ENCODE data around the gene LINGO1. TPM values are rescaled to one million over a fixed set of nuclear protein-coding genes. Genes with fewer than 3 reads are reported as not detected.

The LINGO1 gene
- polyA plus RNA-seq, 3 donors = not detected

DNA sequence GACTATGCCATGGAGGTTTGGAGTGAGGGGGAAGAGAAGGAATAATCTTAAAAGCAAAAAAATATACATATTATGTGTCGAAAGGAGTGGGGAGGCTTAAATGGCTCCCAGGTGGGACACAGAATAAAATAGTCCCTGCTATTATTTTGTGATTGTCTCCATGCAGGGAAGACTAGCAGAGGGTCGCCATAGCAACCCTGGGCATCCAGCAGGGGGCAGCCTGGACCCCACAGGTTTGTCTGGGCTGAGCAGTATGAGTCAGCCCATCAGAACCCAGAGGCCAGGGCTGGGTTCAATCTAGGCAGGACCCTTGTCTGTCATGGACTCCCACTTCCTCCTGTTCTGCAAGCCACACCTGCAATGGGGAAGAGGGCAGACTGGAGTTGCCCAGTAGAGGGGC, 17.6 kb upstream of the LINGO1 start:
- Mint-ChIP-seq H3K27me3 (ENCODE audit: low read depth in 3 of 3) (peaks cover 7 to 15% (median 9%) of the 10 kb centered on the region in 3 donors), H3K36me3 (no peaks in the 10 kb centered on the region), H3K4me3 (no peak overlapping the region), H3K4me1 (peaks cover under 1% of the 10 kb centered on the region), H3K27ac (peak overlapping the region in 1 of 7 donors; percentile 36), H3K9me3 (peaks cover 3 to 8% (median 5%) of the 10 kb centered on the region in 7 donors)
- no peaks in the 10 kb centered on the region for H3K36me3 ChIP-seq (replicated peaks in 1 of 2; ENCODE audit: control insufficient read depth in 1 of 2, insufficient read depth in 2 of 2, low read length in 2 of 2)
- H3K9me3 ChIP-seq (replicated peaks in 1 of 2; ENCODE audit: control insufficient read depth in 1 of 2, insufficient read depth in 1 of 2, low read length in 2 of 2) = peaks cover 0 to 7% of the 10 kb centered on the region in 2 donors
- H3K79me2 ChIP-seq (ENCODE audit: insufficient read depth, low read length) = no peaks in the 10 kb centered on the region
- H3K9ac ChIP-seq (ENCODE audit: insufficient read depth, low read length, poor library complexity, severe bottlenecking) = no peak overlapping the region
- H2AFZ ChIP-seq (ENCODE audit: insufficient read depth, low read depth, low read length, poor library complexity, severe bottlenecking) = no peak overlapping the region
- intact Hi-C loops (cut with micrococcal nuclease) = no loop called here
- H3K4me1 ChIP-seq (ENCODE audit: control insufficient read depth in 1 of 2, insufficient read depth in 2 of 2, low read length in 2 of 2) = no peaks in the 10 kb centered on the region
- WGBS (ENCODE audit: insufficient coverage) = 43% methylated on average over 1 of the region's 2 CpGs
- no peak overlapping the region for H3K4me3 ChIP-seq (replicated peaks in 1 of 3; ENCODE audit: low read depth in 2 of 3, low read length in 3 of 3)
- no peak overlapping the region for H3K27ac ChIP-seq (ENCODE audit: low read depth in 1 of 2, low read length in 2 of 2)
- no peaks in the 10 kb centered on the region for H3K27me3 ChIP-seq (ENCODE audit: control insufficient read depth in 2 of 2, insufficient read depth in 2 of 2, low read length in 2 of 2)
- no peak overlapping the region for H3K4me2 ChIP-seq (replicated peaks; ENCODE audit: extremely low read depth, low read length, poor library complexity, severe bottlenecking)
- DNase-seq = no peak
- H4K20me1 ChIP-seq (ENCODE audit: insufficient read depth, low read length) = no peaks in the 10 kb centered on the region
- no peak for TF ChIP-seq CTCF (IDR thresholded peaks at IDR 0.05)

GRCh38 chr15:77649610-77650009, 16.9 kb upstream of the LINGO1 start:
- Mint-ChIP-seq H3K9me3 (peaks cover 3 to 8% (median 5%) of the 10 kb centered on the region in 7 donors), H3K36me3 (no peaks in the 10 kb centered on the region), H3K4me1 (no peaks in the 10 kb centered on the region), H3K27ac (no peak overlapping the region), H3K27me3 (ENCODE audit: low read depth in 3 of 3) (peaks cover 7 to 13% (median 9%) of the 10 kb centered on the region in 3 donors), H3K4me3 (no peak overlapping the region)
- intact Hi-C loops (cut with micrococcal nuclease) = no loop called here
- H3K79me2 ChIP-seq (ENCODE audit: insufficient read depth, low read length) = no peaks in the 10 kb centered on the region
- no peak overlapping the region for H3K4me3 ChIP-seq (replicated peaks in 1 of 3; ENCODE audit: low read depth in 2 of 3, low read length in 3 of 3)
- H3K27me3 ChIP-seq (ENCODE audit: control insufficient read depth in 2 of 2, insufficient read depth in 2 of 2, low read length in 2 of 2) = no peaks in the 10 kb centered on the region
- H3K4me2 ChIP-seq (replicated peaks; ENCODE audit: extremely low read depth, low read length, poor library complexity, severe bottlenecking) = no peak overlapping the region
- H3K27ac ChIP-seq (ENCODE audit: low read depth in 1 of 2, low read length in 2 of 2) = no peak overlapping the region
- H4K20me1 ChIP-seq (ENCODE audit: insufficient read depth, low read length) = no peaks in the 10 kb centered on the region
- no peak for DNase-seq
- no peaks in the 10 kb centered on the region for H3K36me3 ChIP-seq (replicated peaks in 1 of 2; ENCODE audit: control insufficient read depth in 1 of 2, insufficient read depth in 2 of 2, low read length in 2 of 2)
- H3K4me1 ChIP-seq (ENCODE audit: control insufficient read depth in 1 of 2, insufficient read depth in 2 of 2, low read length in 2 of 2) = no peaks in the 10 kb centered on the region
- WGBS (ENCODE audit: insufficient coverage) = no CpG with 5 or more reads among the region's 3 CpGs
- H3K9me3 ChIP-seq (replicated peaks in 1 of 2; ENCODE audit: control insufficient read depth in 1 of 2, insufficient read depth in 1 of 2, low read length in 2 of 2) = peaks cover 0 to 7% of the 10 kb centered on the region in 2 donors
- H3K9ac ChIP-seq (ENCODE audit: insufficient read depth, low read length, poor library complexity, severe bottlenecking) = no peak overlapping the region
- H2AFZ ChIP-seq (ENCODE audit: insufficient read depth, low read depth, low read length, poor library complexity, severe bottlenecking) = no peak overlapping the region
- no peak for TF ChIP-seq CTCF (IDR thresholded peaks at IDR 0.05)

Measured in CD14-positive monocyte (primary cell).